SK-N-SH (cell line): Measurements from ENCODE around the gene BAHCC1. TPM values are rescaled to one million over a fixed set of nuclear protein-coding genes. Genes with fewer than 3 reads are reported as not detected.

Source experiments
- CTCF ChIA-PET: fragments of 300-600, 350-600 bp; formaldehyde crosslinking; extraction: SDS; loops from one replicate; lab custom pipeline; 2021; lab: Yijun Ruan, JAX
- POLR2A ChIA-PET: fragments of 350-600 bp; sonication (Branson Sonifier 250); formaldehyde crosslinking; extraction: SDS; loops from one replicate; lab custom pipeline; 2020; ENCODE audit warnings: antibody characterized with exemption, inconsistent platforms; lab: Yijun Ruan, JAX
- DNase-seq: peaks from one replicate; pipeline ENCODE4 v3.0.0; 2012
- H2AFZ ChIP-seq: fragments of 200-600 bp; sonication (generic); 2 replicates; pipeline ENCODE4 v1.8.1; 2016; ENCODE audit warnings: antibody characterized with exemption, mild to moderate bottlenecking, low read depth
- H3F3A ChIP-seq: fragments of 200-600 bp; sonication (generic); replicated peaks from 2 replicates; pipeline ENCODE3; 2016; ENCODE audit warnings: antibody characterized with exemption, mild to moderate bottlenecking; ENCODE audit not compliant: insufficient read depth
- H3K27ac ChIP-seq, 2 experiments: fragments of 200-500 bp in 1 of 2; fragments of 200-600 bp in 1 of 2; sonication (Bioruptor generic) in 1 of 2; sonication (generic), shearing (Covaris generic) in 1 of 2; 2 replicates each; pipeline versions ENCODE4 v1.5.1 to v1.6.1; 2014 to 2016; ENCODE audit warnings: low read depth in 2 of 2, inconsistent platforms in 1 of 2, low read length in 1 of 2, mild to moderate bottlenecking in 1 of 2, mixed read lengths in 1 of 2
- H3K27me3 ChIP-seq: fragments of 200-600 bp; sonication (generic), shearing (Covaris generic); 2 replicates; pipeline ENCODE4 v1.6.1; 2016; ENCODE audit warnings: mixed run types; ENCODE audit not compliant: insufficient read depth
- H3K36me3 ChIP-seq, 2 experiments: fragments of 200-500 bp in 1 of 2; fragments of 200-600 bp in 1 of 2; sonication (Bioruptor generic) in 1 of 2; sonication (generic) in 1 of 2; replicated peaks in 1 of 2; 2 replicates each; pipeline versions ENCODE3 to v1.5.1; 2014 to 2016; ENCODE audit warnings: low read length in 1 of 2, mild to moderate bottlenecking in 1 of 2; ENCODE audit not compliant: insufficient read depth in 2 of 2, control insufficient read depth in 1 of 2
- H3K4me1 ChIP-seq, 2 experiments: fragments of 200-500 bp in 1 of 2; fragments of 200-600 bp in 1 of 2; sonication (Bioruptor generic) in 1 of 2; sonication (generic), shearing (Covaris generic) in 1 of 2; 2 replicates each; pipeline versions ENCODE4 v1.5.1 to v1.6.1; 2014 to 2016; ENCODE audit warnings: low read depth in 1 of 2, low read length in 1 of 2, mixed run types in 1 of 2; ENCODE audit not compliant: insufficient read depth in 2 of 2, control insufficient read depth in 1 of 2
- H3K4me2 ChIP-seq: fragments of 200-600 bp; sonication (generic), shearing (Covaris generic); 2 replicates; pipeline ENCODE4 v1.6.1; 2017; ENCODE audit warnings: mixed run types
- H3K4me3 ChIP-seq, 2 experiments: fragments of 200-500 bp in 1 of 2; fragments of 200-600 bp in 1 of 2; sonication (Bioruptor generic) in 1 of 2; sonication (generic), shearing (Covaris generic) in 1 of 2; 2 replicates each; pipeline versions ENCODE4 v1.5.1 to v1.8.1; 2014 to 2016; ENCODE audit warnings: low read depth in 2 of 2, inconsistent platforms in 1 of 2, low read length in 1 of 2, mild to moderate bottlenecking in 1 of 2, mixed read lengths in 1 of 2, moderate library complexity in 1 of 2
- H3K79me2 ChIP-seq: fragments of 200-600 bp; sonication (generic); 2 replicates; pipeline ENCODE4 v1.8.1; 2017; ENCODE audit warnings: mild to moderate bottlenecking; ENCODE audit not compliant: insufficient read depth
- H3K9ac ChIP-seq: fragments of 200-600 bp; sonication (generic); 2 replicates; pipeline ENCODE4 v1.6.1; 2017; ENCODE audit warnings: mixed run types
- H3K9me2 ChIP-seq: fragments of 200-600 bp; sonication (generic); 2 replicates; pipeline ENCODE4 v1.6.1; 2017; ENCODE audit warnings: mixed run types
- H3K9me3 ChIP-seq: fragments of 200-600 bp; sonication (generic); 2 replicates; pipeline ENCODE4 v1.6.1; 2017; ENCODE audit warnings: mixed run types, mild to moderate bottlenecking, moderate library complexity
- H4K20me1 ChIP-seq: fragments of 200-600 bp; sonication (generic); 2 replicates; pipeline ENCODE4 v1.6.1; 2017; ENCODE audit warnings: mild to moderate bottlenecking, mixed run types; ENCODE audit not compliant: insufficient read depth
- CHD2 ChIP-seq: fragments of 150-350 bp; IDR thresholded peaks from 2 replicates; pipeline ENCODE4 v1.6.1; 2018; ENCODE audit warnings: low read length; ENCODE audit not compliant: partially characterized antibody
- CTCF ChIP-seq: fragments of 200-600 bp; sonication (generic); IDR thresholded peaks from 2 replicates; pipeline ENCODE4 v1.6.1; 2017; ENCODE audit warnings: antibody characterized with exemption, mild to moderate bottlenecking, moderate library complexity
- FOSL2 ChIP-seq: IDR thresholded peaks from 2 replicates; pipeline ENCODE4 v1.4.0; 2012; ENCODE audit warnings: low read depth, mild to moderate bottlenecking, moderate library complexity, borderline replicate concordance
- FOXJ3 ChIP-seq: sonication (generic); formaldehyde crosslinking; IDR thresholded peaks from 2 replicates; pipeline ENCODE4 v1.5.1; 2020; ENCODE audit warnings: mild to moderate bottlenecking, missing genetic modification reagents
- IRF3 ChIP-seq: fragments of 150-350 bp; IDR thresholded peaks from 2 replicates; pipeline ENCODE4 v1.6.1; 2016; ENCODE audit warnings: mild to moderate bottlenecking, low read depth, low read length
- MAX ChIP-seq: IDR thresholded peaks from 2 replicates; pipeline ENCODE4 v1.4.0; 2012; ENCODE audit warnings: low read depth
- MEF2A ChIP-seq: IDR thresholded peaks from 2 replicates; pipeline ENCODE4 v1.4.0; 2012; ENCODE audit warnings: low read depth, borderline replicate concordance
- MXI1 ChIP-seq: IDR thresholded peaks from 2 replicates; pipeline ENCODE4 v1.6.1; 2012; ENCODE audit warnings: mild to moderate bottlenecking, low read depth, low read length, improper control_type of control experiment
- NRF1 ChIP-seq: IDR thresholded peaks from 2 replicates; pipeline ENCODE4 v1.6.1; 2012; ENCODE audit warnings: low read depth, mild to moderate bottlenecking, low read length
- PBX3 ChIP-seq: IDR thresholded peaks from 2 replicates; pipeline ENCODE4; 2012
- RCOR1 ChIP-seq: fragments of 150-350 bp; IDR thresholded peaks from 2 replicates; pipeline ENCODE4 v1.6.1; 2017; ENCODE audit warnings: antibody characterized with exemption, low read length
- REST ChIP-seq: IDR thresholded peaks from 2 replicates; pipeline ENCODE4 v1.6.1; 2012; ENCODE audit warnings: mild to moderate bottlenecking, low read depth, low read length, moderate library complexity
- SIN3A ChIP-seq: IDR thresholded peaks from 2 replicates; pipeline ENCODE4 v1.6.1; 2012; ENCODE audit warnings: low read depth, mild to moderate bottlenecking, low read length, moderate library complexity, borderline replicate concordance
- SMC3 ChIP-seq: IDR thresholded peaks from 2 replicates; pipeline ENCODE4 v1.6.1; 2012; ENCODE audit warnings: low read depth, low read length, improper control_type of control experiment
- TAF1 ChIP-seq: IDR thresholded peaks from 2 replicates; pipeline ENCODE4 v1.6.1; 2012; ENCODE audit warnings: low read depth, mild to moderate bottlenecking, low read length, moderate library complexity, borderline replicate concordance
- TEAD4 ChIP-seq: IDR thresholded peaks from 2 replicates; pipeline ENCODE4 v1.4.0; 2012; ENCODE audit warnings: mild to moderate bottlenecking, borderline replicate concordance; ENCODE audit not compliant: insufficient read depth
- WGBS: methylation state at CpG from one replicate; pipeline ENCODE4 v1.1.6; 2017; ENCODE audit warnings: low lambda C conversion rate; 5-methylcytosine and 5-hydroxymethylcytosine counted together
- polyA plus RNA-seq, 3 experiments: library from polyadenylated mRNA; depleted of rRNA; stranded (reverse); fragments of >200 nt; gene quantifications; 2 replicates each; pipeline ENCODE4 v1.2.3, GENCODE V29; 2012

The BAHCC1 gene
- polyA plus RNA-seq, 1 of the 3 experiments (the other 2 are of a cell fraction), result 6.4 TPM

- Histone ChIP-seq H3K27me3 (no peaks in the 10 kb centered on the region), H2AFZ (no peak overlapping the region), H3K4me3 (no peak overlapping the region), H3K4me1 (peaks cover 6 to 15% of the 10 kb centered on the region in 2 experiments; a peak in 2 of 4 replicates), H3K79me2 (no peaks in the 10 kb centered on the region)
- DNase-seq, result no peak
- TF ChIP-seq PBX3, result no peak
- TF ChIP-seq CTCF, result no peak
- no peak for TF ChIP-seq CHD2
- TF ChIP-seq, all 33 proteins: peak for 0
- Histone ChIP-seq H4K20me1 (no peaks in the 10 kb centered on the region), H3K4me2 (no peak overlapping the region), H3K9me3 (no peaks in the 10 kb centered on the region), H3K36me3 (no peaks in the 10 kb centered on the region), H3K9me2 (no peaks in the 10 kb centered on the region), H3K27ac (no peak overlapping the region), H3K9ac (no peak overlapping the region), H3F3A (peaks cover 11% of the 10 kb centered on the region)
- ChIA-PET POLR2A (interaction anchor here (1.5 kb wide), 1 partner anchor 17 kb away, joined by 3 read pairs; no protein-coding TSS in a partner anchor), CTCF (interaction anchor here (0.7 to 3.3 kb wide), 6 partner anchors 11 to 238 kb away, joined by 3 to 10 read pairs (median 6); no protein-coding TSS in a partner anchor)
- WGBS, result 54% methylated on average over 5 of the region's 5 CpGs
Measured at GRCh38 chr17:81491181-81491581, 95.9 kb downstream of the BAHCC1 start.

GRCh38 chr17:81491761-81492160, 96.5 kb downstream of the BAHCC1 start:
- no peak overlapping the region for H3K4me3 ChIP-seq
- CTCF ChIA-PET, result interaction anchor here (0.6 to 2.5 kb wide), 7 partner anchors 8 to 239 kb away, joined by 3 to 9 read pairs (median 4); no protein-coding TSS in a partner anchor
- no peaks in the 10 kb centered on the region for H3K27me3 ChIP-seq
- no peaks in the 10 kb centered on the region for H3K79me2 ChIP-seq
- no peaks in the 10 kb centered on the region for H3K36me3 ChIP-seq
- TF ChIP-seq NRF1 (no peak), RCOR1 (no peak), TAF1 (no peak), TEAD4 (no peak), IRF3 (no peak), MXI1 (no peak), FOXJ3 (CRISPR knock-in tag) (no peak), MAX (no peak), SIN3A (no peak), REST (no peak), FOSL2 (no peak), CTCF (no peak), SMC3 (no peak), MEF2A (no peak)
- TF ChIP-seq, all 33 proteins: peak for 0
- no peak for DNase-seq
- Histone ChIP-seq H3K4me1 (peaks cover 6 to 15% of the 10 kb centered on the region in 2 experiments; a peak in 2 of 4 replicates), H2AFZ (no peak overlapping the region), H3K4me2 (no peak overlapping the region), H3K27ac (no peak overlapping the region), H3K9me2 (no peaks in the 10 kb centered on the region), H3K9me3 (no peaks in the 10 kb centered on the region), H4K20me1 (no peaks in the 10 kb centered on the region), H3K9ac (no peak overlapping the region), H3F3A (peaks cover 5% of the 10 kb centered on the region)
- POLR2A ChIA-PET, result interaction anchor here (1.5 kb wide), 1 partner anchor 16 kb away, joined by 3 read pairs; no protein-coding TSS in a partner anchor
- WGBS, result 56% methylated on average over 5 of the region's 5 CpGs
